Stimulated activated CD4-positive, alpha-beta T cell treated with anti-CD3 and anti-CD28 coated beads, Interleukin-1b, Interleukin-23, amount 100 ng/mL, for 1 hour (primary cell): ENCODE data around the gene POU4F3.

Experiments
- DNase-seq, 2 donors: peaks; one replicate each; pipeline ENCODE4 v3.0.0-alpha.2; 2020; ENCODE audit warnings: low read depth in 2 of 2

POU4F3 gene

DNA sequence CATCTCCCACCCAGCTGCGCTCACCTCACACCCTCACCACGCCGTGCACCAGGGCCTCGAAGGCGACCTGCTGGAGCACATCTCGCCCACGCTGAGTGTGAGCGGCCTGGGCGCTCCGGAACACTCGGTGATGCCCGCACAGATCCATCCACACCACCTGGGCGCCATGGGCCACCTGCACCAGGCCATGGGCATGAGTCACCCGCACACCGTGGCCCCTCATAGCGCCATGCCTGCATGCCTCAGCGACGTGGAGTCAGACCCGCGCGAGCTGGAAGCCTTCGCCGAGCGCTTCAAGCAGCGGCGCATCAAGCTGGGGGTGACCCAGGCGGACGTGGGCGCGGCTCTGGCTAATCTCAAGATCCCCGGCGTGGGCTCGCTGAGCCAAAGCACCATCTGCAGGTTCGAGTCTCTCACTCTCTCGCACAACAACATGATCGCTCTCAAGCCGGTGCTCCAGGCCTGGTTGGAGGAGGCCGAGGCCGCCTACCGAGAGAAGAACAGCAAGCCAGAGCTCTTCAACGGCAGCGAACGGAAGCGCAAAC is 1.1 kb downstream of the POU4F3 start:
- no peak for DNase-seq

DNA sequence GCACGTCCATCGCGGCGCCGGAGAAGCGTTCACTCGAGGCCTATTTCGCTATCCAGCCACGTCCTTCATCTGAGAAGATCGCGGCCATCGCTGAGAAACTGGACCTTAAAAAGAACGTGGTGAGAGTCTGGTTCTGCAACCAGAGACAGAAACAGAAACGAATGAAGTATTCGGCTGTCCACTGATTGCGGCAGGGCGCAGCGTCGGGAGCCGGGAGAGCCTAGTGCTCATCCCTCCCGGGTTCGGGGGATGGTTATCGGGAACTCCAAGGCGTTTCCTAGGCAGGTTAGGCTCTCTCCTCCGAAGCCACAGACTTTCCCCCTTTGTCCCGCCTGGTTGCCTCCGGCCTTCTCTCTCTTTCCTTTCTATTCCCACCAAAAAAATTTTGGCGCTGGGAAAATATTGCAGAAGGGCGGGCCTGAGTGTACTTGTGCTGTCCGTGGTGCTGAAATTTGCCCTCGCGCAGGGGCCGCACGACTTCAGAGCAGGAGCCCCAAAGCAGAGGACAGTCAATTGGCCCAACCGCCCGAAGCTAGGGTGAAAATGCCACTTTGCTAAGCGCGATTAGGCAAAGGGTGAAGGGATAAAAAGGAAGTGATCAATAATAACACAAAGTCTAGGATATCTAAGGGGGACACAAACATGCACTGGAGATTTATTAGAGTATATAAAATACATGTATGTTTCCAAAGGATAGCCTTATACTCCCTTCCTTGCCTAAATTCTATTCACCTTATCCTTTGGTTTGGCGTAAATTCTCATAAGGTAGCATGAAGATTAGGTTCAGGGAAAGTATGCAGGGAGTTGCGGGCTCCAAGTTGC is 1.8 kb downstream of the POU4F3 start:
- no peak for DNase-seq

- DNase-seq, result no peak
Measured at GRCh38 chr5:146341854-146342253, 3.2 kb downstream of the POU4F3 start.

DNA sequence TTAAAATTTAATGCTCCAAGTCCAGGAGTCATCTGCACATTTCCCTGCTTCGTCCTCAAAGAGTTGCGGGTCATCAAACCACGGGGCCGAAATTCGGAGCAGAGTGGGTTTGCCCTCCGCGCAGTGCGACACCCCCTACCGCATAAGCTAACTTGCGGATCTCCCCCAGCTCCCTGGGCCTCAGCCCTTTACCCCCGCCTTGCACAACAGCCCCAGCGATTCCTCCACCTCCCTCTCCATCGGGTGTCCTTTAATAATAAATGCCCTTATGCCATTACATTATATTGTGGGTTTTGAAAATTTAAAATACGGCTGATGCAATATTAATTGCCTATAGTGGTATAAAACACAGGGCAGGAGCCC is 3.9 kb downstream of the POU4F3 start:
- no peak for DNase-seq

GRCh38 chr5:146342882-146343865 is 4.5 kb downstream of the POU4F3 start:
- DNase-seq, result no peak

GRCh38 chr5:146344155-146345118 is 5.8 kb downstream of the POU4F3 start:
- no peak for DNase-seq

- DNase-seq, result no peak
Measured at GRCh38 chr5:146345240-146345577, 6.6 kb downstream of the POU4F3 start.

- DNase-seq, result no peak
Measured at GRCh38 chr5:146345578-146346366, 7.1 kb downstream of the POU4F3 start.

GRCh38 chr5:146357126-146357525 is 18.5 kb downstream of the POU4F3 start:
- DNase-seq, result no peak

- no peak for DNase-seq
Measured at GRCh38 chr5:146359836-146360235, 21.2 kb downstream of the POU4F3 start.

DNA sequence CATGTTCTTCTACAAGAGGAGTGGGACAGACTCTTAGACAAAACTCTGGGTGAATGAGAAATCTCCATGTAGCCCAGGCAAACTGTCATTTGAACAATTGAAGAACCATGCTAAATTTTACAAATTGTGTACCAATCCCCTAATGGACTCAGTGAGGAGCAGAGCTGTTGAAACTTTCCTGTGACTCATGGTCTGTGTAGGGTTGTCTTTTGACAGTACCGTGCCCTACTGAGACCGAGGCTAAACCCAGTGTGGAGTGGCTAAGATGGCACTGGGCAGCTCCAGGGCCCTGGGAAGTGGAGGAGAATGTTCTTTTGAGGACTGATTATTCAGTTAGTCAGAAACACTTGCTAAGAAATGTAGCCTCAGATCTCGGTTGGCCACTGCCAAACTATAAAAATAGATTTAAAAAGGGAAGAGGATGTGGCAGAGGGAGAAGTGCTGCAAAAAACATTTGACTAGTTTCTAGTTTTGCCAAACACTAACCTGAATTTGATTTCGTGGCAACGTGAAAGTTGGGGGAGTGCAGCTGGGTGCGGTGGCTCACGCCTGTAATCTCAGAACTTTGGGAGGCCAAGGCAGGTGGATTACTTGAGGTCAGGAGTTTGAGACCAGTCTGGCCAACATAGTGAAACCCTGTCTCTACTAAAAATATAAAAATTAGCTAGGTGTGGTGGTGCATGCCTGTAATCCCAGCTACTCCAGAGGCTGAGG is 24.7 kb downstream of the POU4F3 start:
- DNase-seq, result no peak

GRCh38 chr5:146365618-146366017 is 27.0 kb downstream of the POU4F3 start:
- no peak for DNase-seq

DNA sequence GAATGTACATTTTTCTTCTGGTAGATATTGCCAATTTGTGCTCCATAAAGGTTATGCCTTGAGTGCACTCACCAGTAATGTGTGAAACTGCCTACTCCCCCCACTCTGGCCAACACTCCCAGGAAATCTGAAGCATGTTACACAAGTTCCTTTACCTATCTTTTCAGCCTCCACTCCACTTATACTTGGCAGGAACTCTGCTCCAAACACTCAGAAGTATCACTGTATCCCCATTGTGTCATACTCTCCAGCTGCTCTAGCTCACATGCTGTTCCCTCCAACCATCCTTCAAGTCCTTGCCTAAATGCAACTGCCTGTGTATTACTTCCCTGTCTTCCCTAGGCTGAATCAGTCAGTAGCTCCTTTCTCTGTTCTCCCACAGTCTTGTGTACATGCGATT is 28.3 kb downstream of the POU4F3 start:
- DNase-seq, result no peak

- DNase-seq, result no peak
Measured at GRCh38 chr5:146368137-146368536, 29.5 kb downstream of the POU4F3 start.

DNA sequence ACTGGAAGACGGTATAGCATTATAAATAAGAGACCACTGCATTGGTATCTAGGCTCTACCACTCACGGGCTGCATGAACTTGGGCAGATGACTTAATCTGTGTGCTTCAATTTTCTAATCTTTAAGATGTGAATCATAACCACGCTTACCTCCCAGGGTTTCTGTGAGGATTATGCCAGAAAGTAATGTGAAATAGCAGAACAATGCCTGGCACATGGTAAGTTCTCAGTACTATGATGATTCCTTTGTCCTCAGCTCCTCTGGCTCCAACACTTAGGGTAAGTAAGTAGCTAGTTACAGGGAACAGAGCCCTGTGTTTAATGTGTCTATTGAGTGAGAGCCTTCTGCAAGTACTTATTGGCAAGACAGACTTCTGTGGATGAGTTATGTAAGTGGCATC is 31.1 kb downstream of the POU4F3 start:
- no peak for DNase-seq

DNA sequence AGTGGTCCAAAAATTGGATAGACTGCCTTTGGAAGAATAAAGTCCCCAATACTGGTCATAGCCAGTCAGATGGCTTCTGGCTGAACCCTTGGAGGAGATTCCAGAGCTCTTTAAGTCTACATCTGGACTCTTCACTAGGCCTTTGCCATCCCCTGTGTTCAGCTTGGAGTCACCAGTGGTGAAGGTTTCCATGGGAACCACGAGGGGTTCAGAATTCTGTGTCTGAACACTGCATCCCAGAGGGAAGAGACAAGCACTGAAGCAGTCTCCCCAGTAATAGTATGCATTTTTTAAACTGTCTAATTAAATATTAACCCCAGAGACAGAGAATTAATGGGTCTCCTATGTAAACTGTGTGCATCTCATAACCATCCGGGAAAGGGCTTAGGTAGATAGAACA is 38.2 kb downstream of the POU4F3 start:
- DNase-seq, result no peak

DNA sequence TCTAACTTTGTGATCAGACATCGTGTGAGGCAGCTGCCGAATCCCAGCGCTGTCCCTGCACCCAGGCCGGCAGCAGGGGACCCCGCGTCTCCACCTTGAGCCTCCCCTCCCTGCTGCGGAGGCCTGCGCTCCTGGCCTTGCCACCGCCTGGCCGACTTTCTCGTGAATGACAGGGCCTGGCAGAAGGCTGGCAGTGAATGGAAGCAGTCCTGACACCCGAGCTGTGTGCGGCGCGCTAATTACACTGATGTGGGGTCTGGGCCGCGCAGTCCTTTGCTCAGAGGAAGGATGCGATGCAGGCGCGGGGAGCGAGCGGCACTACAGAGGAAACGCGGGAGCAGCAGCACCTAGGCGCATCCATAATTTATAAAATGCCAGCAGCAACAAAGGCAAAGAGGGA is 40.3 kb downstream of the POU4F3 start:
- DNase-seq, result no peak

DNA sequence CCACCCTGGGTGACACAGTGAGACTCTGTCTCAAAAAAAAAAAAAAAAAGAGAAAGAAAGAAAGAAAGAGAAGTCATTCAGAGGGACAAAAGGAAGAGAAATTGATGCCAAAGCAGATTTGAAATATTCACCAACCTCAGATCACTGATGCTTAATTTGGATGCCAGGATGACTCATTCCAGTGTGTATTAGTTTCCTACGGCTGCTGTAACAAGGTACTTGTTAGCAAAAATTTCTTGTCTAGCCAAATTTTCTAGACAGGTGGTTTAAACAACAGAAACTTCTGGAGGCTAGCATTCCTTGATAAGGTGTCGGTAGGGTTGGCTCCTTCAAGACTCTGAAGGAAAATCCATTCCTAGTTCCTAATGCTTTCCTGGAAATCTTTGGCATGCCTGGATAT is 42.1 kb downstream of the POU4F3 start:
- no peak for DNase-seq

DNA sequence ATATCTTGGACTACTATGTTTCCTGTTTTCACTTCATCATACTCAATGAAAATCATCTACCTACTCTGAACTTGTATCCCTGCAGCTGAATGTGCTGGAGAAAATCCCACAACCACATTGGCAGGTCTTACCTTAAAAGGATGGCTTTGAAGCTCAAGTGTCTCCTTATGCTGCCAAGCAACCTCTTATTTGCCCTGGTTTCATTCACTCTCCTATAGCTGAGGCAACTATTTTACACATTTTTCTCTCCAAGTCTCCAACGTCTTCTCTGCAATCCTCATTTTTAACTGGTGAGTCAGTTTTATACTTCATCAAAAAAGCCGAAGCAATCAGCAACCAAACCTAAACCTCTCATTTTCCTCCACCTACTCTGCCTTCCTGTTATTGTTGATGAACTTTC is 49.7 kb downstream of the POU4F3 start:
- DNase-seq, result no peak

DNA sequence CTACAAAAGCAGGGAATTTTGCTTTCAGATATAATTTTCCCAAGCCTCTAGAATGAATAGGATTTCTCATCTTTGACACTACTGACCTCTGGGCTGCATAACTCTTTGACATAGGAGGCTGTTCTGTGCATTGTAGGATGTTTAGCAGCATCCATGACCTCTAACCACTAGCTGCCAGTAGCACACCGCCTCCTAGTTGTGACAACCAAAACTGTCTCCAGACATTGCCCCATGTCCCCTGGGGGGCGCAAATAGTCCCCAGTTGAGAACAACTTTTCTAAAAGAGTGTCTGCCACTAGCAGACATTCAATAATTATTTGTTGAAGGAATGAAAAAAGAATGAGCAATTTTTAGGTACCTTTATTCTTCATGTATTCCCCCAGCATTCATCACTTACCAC is 51.8 kb downstream of the POU4F3 start:
- no peak for DNase-seq
